Spleen (tissue), 11 donors: Measurements from ENCODE around the gene MCM8. TPM values are rescaled to one million over a fixed set of nuclear protein-coding genes. Genes with fewer than 3 reads are reported as not detected.

Experiments
- DNase-seq: peaks from one replicate; pipeline ENCODE4 v3.0.0-alpha.2; 2020
- H3K27ac ChIP-seq, 8 donors: fragments of 200-600 bp; sonication (generic) in 7 of 8; 1 replicate in 4 of 8; 2 replicates in 4 of 8; pipeline versions ENCODE4 v1.5.0 to v1.8.0; 2016 to 2021; ENCODE audit warnings: inconsistent platforms in 4 of 8, mild to moderate bottlenecking in 4 of 8, moderate library complexity in 1 of 8
- H3K27me3 ChIP-seq, 7 donors: fragments of 200-600 bp; sonication (generic) in 6 of 7; replicated peaks in 1 of 7; 1 replicate in 4 of 7; 2 replicates in 3 of 7; pipeline versions ENCODE4 v1.5.0 to v1.8.0; 2016 to 2021; ENCODE audit warnings: inconsistent platforms in 3 of 7, mild to moderate bottlenecking in 1 of 7
- H3K36me3 ChIP-seq, 6 donors: fragments of 200-600 bp; sonication (generic) in 5 of 6; 1 replicate in 4 of 6; 2 replicates in 2 of 6; pipeline versions ENCODE4 v1.5.0 to v1.8.0; 2016 to 2021; ENCODE audit warnings: inconsistent platforms in 2 of 6
- H3K4me1 ChIP-seq, 6 donors: fragments of 200-600 bp; sonication (generic) in 5 of 6; 1 replicate in 3 of 6; 2 replicates in 3 of 6; pipeline versions ENCODE4 v1.5.0 to v1.8.0; 2016 to 2021; ENCODE audit warnings: inconsistent platforms in 3 of 6
- H3K4me3 ChIP-seq, 8 donors: fragments of 200-600 bp; sonication (generic) in 7 of 8; 1 replicate in 4 of 8; 2 replicates in 4 of 8; pipeline versions ENCODE4 v1.5.0 to v1.8.0; 2016 to 2021; ENCODE audit warnings: inconsistent platforms in 4 of 8, mild to moderate bottlenecking in 4 of 8, moderate library complexity in 2 of 8
- H3K9me3 ChIP-seq, 8 donors: fragments of 200-600 bp; sonication (generic) in 7 of 8; 1 replicate in 4 of 8; 2 replicates in 4 of 8; pipeline versions ENCODE4 v1.5.0 to v1.8.0; 2016 to 2021; ENCODE audit warnings: inconsistent platforms in 4 of 8
- POLR2A ChIP-seq, 3 donors: fragments of 450-650 bp; IDR thresholded peaks; one replicate each; pipeline ENCODE4 v1.5.1; 2017; ENCODE audit warnings: antibody characterized with exemption in 3 of 3, mild to moderate bottlenecking in 1 of 3
- POLR2AphosphoS5 ChIP-seq, 3 donors: sonication (generic); formaldehyde crosslinking; IDR thresholded peaks; one replicate each; pipeline ENCODE4 v1.5.1; 2017; ENCODE audit warnings: antibody characterized with exemption in 3 of 3
- WGBS, 5 donors: extraction: QIAGEN DNeasy Blood & Tissue Kit in 3 of 5; methylation state at CpG; one replicate each; pipeline versions ENCODE4 v1.1.5 to v1.1.7; 2013 to 2018; 5-methylcytosine and 5-hydroxymethylcytosine counted together
- intact Hi-C: fragments of 100-400 bp; cut with DNase I; formaldehyde crosslinking; loops from one replicate; pipeline ENCODE4 v1.15.0; 2023; ENCODE audit warnings: low total_unique reads
- polyA plus RNA-seq, 3 donors: library from polyadenylated mRNA; stranded (reverse); fragments of 200-250 nt; gene quantifications; one replicate each; pipeline ENCODE4 v1.2.1, GENCODE V29; 2013
- total RNA-seq, 7 donors: library from RNA; depleted of rRNA in 3 of 7; stranded (reverse); fragments of >200 nt in 3 of 7; fragmentation: NEBNext Ultra II Directional in 4 of 7; extraction: Animal tissue kit (Norgen Biotek cat#: 25700) in 4 of 7; gene quantifications; one replicate each; pipeline versions ENCODE4 v1.1.0 to v1.2.1, GENCODE V29; 2016 to 2021
- TF ChIP-seq, protein P1 (sequence below), 11 experiments: fragments of 200-600 bp in 7 of 11; fragments of 450-650 bp in 4 of 11; sonication (generic) in 4 of 11; IDR thresholded peaks in 8 of 11; conservative IDR thresholded peaks in 3 of 11; 1 replicate in 7 of 11; 2 replicates in 4 of 11; pipeline versions ENCODE4 v1.4.0 to v1.8.0; 2016 to 2021; ENCODE audit warnings: antibody characterized with exemption in 11 of 11, inconsistent platforms in 4 of 11, mild to moderate bottlenecking in 1 of 11
- donor health status: healthy with polysubstance abuse.
- donor health status: DM: no; HTN: no; CAD: no; lungs with moderate emphysema.
- donor health status: DM: no; HTN: no; CAD: no.
- donor health status: Bipolar disorder and iron deficiency.
- donor health status: healthy.
- donor health status: DM: no; HTN: no; CAD: no.
- donor health status: DM: yes; HTN: yes; CAD: no.

MCM8 gene
- total and polyA plus RNA-seq, 10 donors, result 1.7 to 7.9 (median 5.9) TPM

DNA sequence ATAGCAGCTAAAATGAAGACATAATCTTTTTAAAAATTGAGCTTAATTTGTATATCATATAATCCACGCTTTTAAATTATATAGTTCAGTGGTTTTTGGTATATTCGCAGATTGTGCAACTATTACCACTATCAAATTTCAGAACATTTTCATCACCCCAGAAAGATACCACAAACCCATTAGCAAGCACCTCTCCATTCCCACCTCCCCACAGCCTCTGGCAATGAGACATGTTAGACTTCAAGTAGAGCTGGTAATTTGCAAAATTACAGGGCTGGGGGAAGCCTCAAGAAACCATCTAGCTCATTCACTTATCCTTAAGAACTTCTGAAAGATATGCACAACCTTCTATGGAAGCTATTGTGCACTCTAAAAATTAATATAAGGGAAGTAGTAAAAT lies 37.3 kb upstream of the MCM8 start:
- intact Hi-C loops, result no loop called here
- no peaks in the 10 kb centered on the region for H3K36me3 ChIP-seq
- no peaks in the 10 kb centered on the region for H3K9me3 ChIP-seq
- H3K27me3 ChIP-seq, result peaks cover 0 to 60% (median 25%) of the 10 kb centered on the region in 7 donors
- H3K4me3 ChIP-seq, result no peak overlapping the region
- no peak overlapping the region for H3K27ac ChIP-seq
- WGBS, 5 donors, result 60 to 96% (median 77%) methylated on average over 2 of the region's 2 CpGs
- TF ChIP-seq, protein P1, sequence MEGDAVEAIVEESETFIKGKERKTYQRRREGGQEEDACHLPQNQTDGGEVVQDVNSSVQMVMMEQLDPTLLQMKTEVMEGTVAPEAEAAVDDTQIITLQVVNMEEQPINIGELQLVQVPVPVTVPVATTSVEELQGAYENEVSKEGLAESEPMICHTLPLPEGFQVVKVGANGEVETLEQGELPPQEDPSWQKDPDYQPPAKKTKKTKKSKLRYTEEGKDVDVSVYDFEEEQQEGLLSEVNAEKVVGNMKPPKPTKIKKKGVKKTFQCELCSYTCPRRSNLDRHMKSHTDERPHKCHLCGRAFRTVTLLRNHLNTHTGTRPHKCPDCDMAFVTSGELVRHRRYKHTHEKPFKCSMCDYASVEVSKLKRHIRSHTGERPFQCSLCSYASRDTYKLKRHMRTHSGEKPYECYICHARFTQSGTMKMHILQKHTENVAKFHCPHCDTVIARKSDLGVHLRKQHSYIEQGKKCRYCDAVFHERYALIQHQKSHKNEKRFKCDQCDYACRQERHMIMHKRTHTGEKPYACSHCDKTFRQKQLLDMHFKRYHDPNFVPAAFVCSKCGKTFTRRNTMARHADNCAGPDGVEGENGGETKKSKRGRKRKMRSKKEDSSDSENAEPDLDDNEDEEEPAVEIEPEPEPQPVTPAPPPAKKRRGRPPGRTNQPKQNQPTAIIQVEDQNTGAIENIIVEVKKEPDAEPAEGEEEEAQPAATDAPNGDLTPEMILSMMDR (IDR thresholded peaks at IDR 0.05 in 8 of 11, conservative IDR thresholded peaks at IDR 0.05 in 3 of 11), result no peak
- TF ChIP-seq POLR2AphosphoS5 (IDR thresholded peaks at IDR 0.05), result no peak
- no peak for DNase-seq
- peaks cover 8 to 12% (median 10%) of the 10 kb centered on the region in 6 donors for H3K4me1 ChIP-seq

DNA sequence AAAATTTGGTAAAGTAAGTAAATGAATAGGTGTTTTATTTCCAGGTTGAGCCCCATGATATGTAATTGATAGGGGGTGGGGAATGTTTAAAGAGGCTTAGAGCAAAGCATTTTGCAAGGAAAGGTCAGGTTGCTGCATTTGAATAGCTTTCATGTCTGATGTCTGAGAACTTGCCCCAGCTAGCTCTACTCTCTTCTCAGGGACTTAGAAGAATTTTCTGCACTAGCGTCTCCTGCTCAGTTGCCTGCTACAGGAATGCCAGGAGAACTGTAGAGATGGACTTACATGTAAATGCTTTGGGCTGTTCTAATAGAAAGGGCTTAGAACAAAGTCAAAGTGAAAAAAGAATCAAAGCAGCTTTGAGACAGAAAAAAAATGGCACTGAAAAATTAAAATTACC lies 35.6 kb upstream of the MCM8 start:
- no peaks in the 10 kb centered on the region for H3K36me3 ChIP-seq
- TF ChIP-seq POLR2A (IDR thresholded peaks at IDR 0.05), result no peak
- TF ChIP-seq, protein P1 (IDR thresholded peaks at IDR 0.05 in 8 of 11, conservative IDR thresholded peaks at IDR 0.05 in 3 of 11), result no peak
- TF ChIP-seq POLR2AphosphoS5 (IDR thresholded peaks at IDR 0.05), result no peak
- no peak overlapping the region for H3K4me3 ChIP-seq
- WGBS, 5 donors, result 0 to 43% (median 22%) methylated on average over 1 of the region's 1 CpG
- intact Hi-C loops, result no loop called here
- peaks cover 8 to 19% (median 10%) of the 10 kb centered on the region in 6 donors for H3K4me1 ChIP-seq
- H3K9me3 ChIP-seq, result no peaks in the 10 kb centered on the region
- DNase-seq, result no peak
- no peak overlapping the region for H3K27ac ChIP-seq
- H3K27me3 ChIP-seq, result peaks cover 0 to 43% (median 25%) of the 10 kb centered on the region in 7 donors

DNA sequence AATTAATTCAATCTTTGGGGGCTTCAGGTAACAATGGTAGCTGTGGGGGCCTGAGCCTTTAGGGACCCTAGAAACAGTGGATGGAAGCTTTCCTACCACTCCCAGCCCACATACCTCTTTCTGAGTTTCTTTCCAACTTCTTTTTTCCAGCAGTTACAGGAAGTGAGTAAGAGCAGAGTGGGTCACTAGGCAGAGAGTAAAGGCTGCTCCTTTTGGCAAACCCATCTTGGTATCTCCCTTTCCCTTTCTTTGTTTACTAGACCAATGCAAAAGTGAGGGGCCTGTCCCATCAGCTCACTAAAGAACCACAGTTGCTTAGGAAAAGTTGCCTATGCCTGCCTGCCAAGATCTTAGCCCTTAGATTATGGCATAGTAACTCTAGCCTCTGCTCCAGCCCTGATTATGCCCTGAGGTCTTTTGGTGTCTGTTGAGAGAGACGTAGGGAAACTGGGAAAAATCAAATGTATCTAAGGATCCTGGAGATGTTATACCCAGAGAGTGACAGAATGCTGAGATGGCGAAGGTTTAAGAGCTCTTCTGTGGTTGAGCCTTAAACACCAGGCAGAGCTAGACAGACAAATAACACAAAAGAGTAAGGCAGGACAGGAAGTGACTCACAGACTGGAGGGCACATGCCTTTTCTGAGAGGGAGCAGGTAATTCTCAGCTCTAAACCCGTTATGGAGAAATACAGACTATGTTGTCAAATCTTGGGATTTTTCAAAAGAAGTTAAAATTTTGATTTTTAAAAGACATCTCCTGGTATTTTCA lies 31.4 kb upstream of the MCM8 start:
- DNase-seq, result no peak
- Histone ChIP-seq H3K27ac (no peak overlapping the region), H3K9me3 (no peaks in the 10 kb centered on the region), H3K27me3 (peaks cover 0 to 4% (median 0%) of the 10 kb centered on the region in 7 donors), H3K36me3 (no peaks in the 10 kb centered on the region), H3K4me1 (peaks cover 0 to 7% (median 0%) of the 10 kb centered on the region in 6 donors), H3K4me3 (no peak overlapping the region)
- TF ChIP-seq, protein P1 (IDR thresholded peaks at IDR 0.05 in 8 of 11, conservative IDR thresholded peaks at IDR 0.05 in 3 of 11), result no peak
- TF ChIP-seq POLR2AphosphoS5 (IDR thresholded peaks at IDR 0.05), result no peak
- TF ChIP-seq POLR2A (IDR thresholded peaks at IDR 0.05), result no peak
- intact Hi-C loops, result no loop called here
- 28 to 33% (median 31%) methylated on average over 3 of the region's 3 CpGs for WGBS, 5 donors

DNA sequence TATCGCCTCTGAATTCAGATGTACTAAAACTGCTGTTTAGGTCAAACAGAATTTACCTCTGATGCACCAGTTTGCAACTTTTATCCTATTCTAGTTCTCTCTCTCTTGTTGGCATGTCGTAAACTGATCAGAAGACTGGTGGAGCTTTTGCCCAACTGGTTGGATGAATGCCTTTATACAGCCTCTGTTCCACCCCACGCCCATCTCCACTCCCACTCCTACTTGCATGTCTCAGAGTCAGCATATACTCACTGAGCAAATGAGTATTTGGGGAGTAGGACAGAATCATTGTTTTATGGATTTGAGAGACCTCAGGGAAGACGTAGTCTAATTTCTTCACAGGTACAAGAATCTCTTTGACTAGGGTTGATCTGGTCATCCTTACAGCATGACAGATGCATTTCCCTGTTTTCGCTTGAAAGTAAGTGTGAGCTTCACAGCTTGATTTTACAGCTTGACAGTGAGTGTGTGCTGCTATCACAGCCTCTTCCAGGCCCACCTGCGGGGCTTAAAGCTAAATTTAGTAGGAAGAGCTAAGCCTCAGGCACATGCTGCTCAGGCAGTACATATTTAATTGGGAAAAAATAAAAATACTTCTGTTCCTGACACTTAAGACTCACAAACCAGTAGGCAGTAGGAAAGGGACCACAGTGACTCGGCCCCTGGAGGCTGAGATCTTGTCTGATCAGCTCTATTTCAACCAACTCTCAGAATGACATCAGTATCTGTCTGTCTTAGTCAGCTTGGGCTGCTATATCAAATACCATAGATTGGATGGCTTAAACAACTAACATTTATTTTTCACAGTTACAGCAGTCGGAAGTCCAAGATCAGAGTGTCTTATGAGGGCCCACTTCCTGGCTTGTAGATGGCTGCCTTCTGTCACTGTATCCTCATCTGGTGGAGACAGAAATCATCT lies 30.6 kb upstream of the MCM8 start:
- WGBS, 5 donors, result 70 to 84% (median 80%) methylated on average over 8 of the region's 8 CpGs
- DNase-seq, result no peak
- intact Hi-C loops, result no loop called here
- Histone ChIP-seq H3K4me3 (no peak overlapping the region), H3K27me3 (peaks cover 0 to 4% (median 0%) of the 10 kb centered on the region in 7 donors), H3K27ac (no peak overlapping the region), H3K4me1 (peaks cover 0 to 7% (median 0%) of the 10 kb centered on the region in 6 donors), H3K9me3 (no peaks in the 10 kb centered on the region), H3K36me3 (no peaks in the 10 kb centered on the region)
- TF ChIP-seq, protein P1 (IDR thresholded peaks at IDR 0.05 in 8 of 11, conservative IDR thresholded peaks at IDR 0.05 in 3 of 11), result no peak
- TF ChIP-seq POLR2AphosphoS5 (IDR thresholded peaks at IDR 0.05) (no peak), POLR2A (IDR thresholded peaks at IDR 0.05) (no peak)
